ENCODE results near the gene INPP5J. TPM values are rescaled to one million over a fixed set of nuclear protein-coding genes. Genes with fewer than 3 reads are reported as not detected.
"Not testable (repeated sequence)": the region's sequence is repeated elsewhere in the genome, so short reads cannot be mapped to it uniquely, and the experiment has no call there.

The INPP5J gene
- total and polyA plus RNA-seq, 7 donors, result 1.1 to 15.3 (median 2.2) TPM

GRCh38 chr22:31170971-31171370 lies 48.2 kb downstream of the INPP5J start:
- Histone ChIP-seq H3K4me3 (no peak overlapping the region), H3K27me3 (no peaks in the 10 kb centered on the region), H3K4me1 (peaks cover 0 to 59% (median 43%) of the 10 kb centered on the region in 4 donors), H3K36me3 (peaks cover 0 to 11% (median 3%) of the 10 kb centered on the region in 4 donors), H3K9me3 (no peaks in the 10 kb centered on the region), H3K27ac (no peak overlapping the region)
- WGBS, 2 donors, result 98 to 99% methylated on average over 4 of the region's 4 CpGs
- no peak for DNase-seq
- TF ChIP-seq EP300 (IDR thresholded peaks at IDR 0.05) (no peak), POLR2A (IDR thresholded peaks at IDR 0.05) (no peak), POLR2AphosphoS5 (IDR thresholded peaks at IDR 0.05) (no peak)
- TF ChIP-seq, protein P1, sequence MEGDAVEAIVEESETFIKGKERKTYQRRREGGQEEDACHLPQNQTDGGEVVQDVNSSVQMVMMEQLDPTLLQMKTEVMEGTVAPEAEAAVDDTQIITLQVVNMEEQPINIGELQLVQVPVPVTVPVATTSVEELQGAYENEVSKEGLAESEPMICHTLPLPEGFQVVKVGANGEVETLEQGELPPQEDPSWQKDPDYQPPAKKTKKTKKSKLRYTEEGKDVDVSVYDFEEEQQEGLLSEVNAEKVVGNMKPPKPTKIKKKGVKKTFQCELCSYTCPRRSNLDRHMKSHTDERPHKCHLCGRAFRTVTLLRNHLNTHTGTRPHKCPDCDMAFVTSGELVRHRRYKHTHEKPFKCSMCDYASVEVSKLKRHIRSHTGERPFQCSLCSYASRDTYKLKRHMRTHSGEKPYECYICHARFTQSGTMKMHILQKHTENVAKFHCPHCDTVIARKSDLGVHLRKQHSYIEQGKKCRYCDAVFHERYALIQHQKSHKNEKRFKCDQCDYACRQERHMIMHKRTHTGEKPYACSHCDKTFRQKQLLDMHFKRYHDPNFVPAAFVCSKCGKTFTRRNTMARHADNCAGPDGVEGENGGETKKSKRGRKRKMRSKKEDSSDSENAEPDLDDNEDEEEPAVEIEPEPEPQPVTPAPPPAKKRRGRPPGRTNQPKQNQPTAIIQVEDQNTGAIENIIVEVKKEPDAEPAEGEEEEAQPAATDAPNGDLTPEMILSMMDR (IDR thresholded peaks at IDR 0.05), result no peak
- intact Hi-C loops (cut with DNase I), result no loop called here

GRCh38 chr22:31171734-31172133 lies 49.0 kb downstream of the INPP5J start:
- WGBS, 2 donors, result 90 to 94% methylated on average over 9 of the region's 9 CpGs
- H3K27ac ChIP-seq; H3K9me3 ChIP-seq; H3K27me3 ChIP-seq; H3K36me3 ChIP-seq; DNase-seq; H3K4me3 ChIP-seq; intact Hi-C loops (cut with DNase I): not testable (repeated sequence)
- H3K4me1 ChIP-seq, result peaks cover 0 to 60% (median 43%) of the 10 kb centered on the region in 4 donors

DNA sequence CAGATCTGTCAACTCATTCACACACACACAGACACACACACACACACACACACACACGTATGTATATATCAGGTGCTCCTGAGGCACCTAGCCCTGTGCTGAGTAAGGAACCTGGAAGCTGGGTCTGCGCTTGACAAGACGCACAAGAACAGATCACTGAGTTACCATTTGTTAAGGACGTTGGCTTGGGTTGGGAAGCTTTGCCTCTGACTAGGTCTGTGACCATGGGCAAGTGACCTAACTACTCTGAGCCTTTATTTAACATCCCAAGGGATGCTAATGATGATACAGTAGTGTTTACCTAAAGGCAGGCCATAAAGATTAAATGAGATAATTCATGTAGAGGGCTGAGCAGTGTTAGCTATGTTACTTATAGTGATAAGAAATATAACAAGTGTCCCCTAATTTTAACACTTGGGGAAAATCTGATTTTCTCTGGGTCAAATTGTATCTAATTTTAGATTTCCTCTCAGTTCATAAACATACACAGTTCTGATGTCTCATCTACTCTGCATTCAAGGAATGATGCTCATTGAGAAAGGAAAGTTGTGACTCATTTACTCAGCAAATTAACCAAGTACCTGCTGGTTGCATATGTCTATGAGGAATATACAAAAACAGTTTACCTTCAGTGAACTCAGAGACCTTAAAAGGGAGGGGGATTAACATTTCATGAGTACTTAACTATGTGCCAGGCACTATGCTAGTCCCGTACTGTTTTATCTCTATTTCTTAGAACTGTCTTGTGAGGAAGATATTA lies 50.8 kb downstream of the INPP5J start:
- Histone ChIP-seq H3K36me3 (peaks cover 0 to 6% (median 0%) of the 10 kb centered on the region in 4 donors), H3K27me3 (no peaks in the 10 kb centered on the region), H3K4me1 (peaks cover 0 to 65% (median 46%) of the 10 kb centered on the region in 4 donors), H3K9me3 (no peaks in the 10 kb centered on the region), H3K27ac (peak overlapping the region; percentile 16 to 76 (median 61)), H3K4me3 (no peak overlapping the region)
- intact Hi-C loops (cut with DNase I), result no loop called here
- no peak for DNase-seq
- TF ChIP-seq POLR2AphosphoS5 (IDR thresholded peaks at IDR 0.05), result peak in 2 of 4 donors; percentile 18 to 43
- TF ChIP-seq POLR2A (IDR thresholded peaks at IDR 0.05), result no peak
- 82 to 85% methylated on average over 5 of the region's 5 CpGs for WGBS, 2 donors

- 94% methylated on average over 1 of the region's 1 CpG for WGBS, 2 donors
- peak overlapping the region in 3 of 4 donors; percentile 31 to 72 (median 37) for H3K27ac ChIP-seq
- no peaks in the 10 kb centered on the region for H3K27me3 ChIP-seq
Observed at GRCh38 chr22:31176923-31177322, 54.2 kb downstream of the INPP5J start.

DNA sequence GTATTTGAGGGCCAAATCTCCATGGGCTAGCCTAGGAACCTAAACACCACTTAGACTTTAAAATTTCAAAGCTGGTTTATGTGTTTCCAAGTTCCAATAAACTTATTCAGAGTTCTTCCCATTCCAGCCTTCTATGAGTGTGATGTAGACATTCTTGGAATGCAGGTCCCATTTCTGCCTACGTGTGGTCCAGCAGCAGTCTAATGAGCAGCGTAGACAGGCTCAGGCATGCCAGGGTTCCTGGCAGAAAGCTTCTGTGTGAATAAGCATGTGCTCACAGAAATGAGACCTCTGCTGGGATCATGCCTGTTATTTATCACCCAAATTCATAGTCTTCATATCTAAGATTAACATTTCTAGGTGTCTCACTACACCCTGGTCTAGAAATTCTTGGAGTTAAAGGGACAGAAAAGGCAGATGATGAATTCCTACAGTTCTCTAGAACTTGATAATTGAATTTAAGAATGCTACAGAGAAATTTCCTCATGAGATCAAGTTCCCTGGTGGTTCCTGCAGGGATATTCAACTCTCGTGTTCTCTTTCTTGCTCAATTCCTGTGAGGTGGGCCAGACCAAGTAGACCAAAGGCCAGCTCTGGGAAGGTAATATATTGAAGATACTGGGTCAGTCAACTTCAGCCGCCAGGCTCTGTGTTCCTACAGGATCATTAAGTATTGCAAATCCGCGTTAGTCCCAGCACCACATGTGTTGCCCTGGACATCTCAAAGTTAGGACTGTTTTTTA lies 54.8 kb downstream of the INPP5J start:
- peaks cover 0 to 51% (median 38%) of the 10 kb centered on the region in 4 donors for H3K4me1 ChIP-seq
- H3K4me3 ChIP-seq, result no peak overlapping the region
- peak overlapping the region in 3 of 4 donors; percentile 31 to 72 (median 37) for H3K27ac ChIP-seq
- DNase-seq, result no peak
- H3K9me3 ChIP-seq, result no peaks in the 10 kb centered on the region
- no peak for TF ChIP-seq EP300 (IDR thresholded peaks at IDR 0.05)
- no peak for TF ChIP-seq POLR2AphosphoS5 (IDR thresholded peaks at IDR 0.05)
- TF ChIP-seq, protein P1 (IDR thresholded peaks at IDR 0.05), result no peak
- no peak for TF ChIP-seq POLR2A (IDR thresholded peaks at IDR 0.05)
- intact Hi-C loops (cut with DNase I), result no loop called here
- no peaks in the 10 kb centered on the region for H3K27me3 ChIP-seq
- H3K36me3 ChIP-seq, result peaks cover 0 to 13% (median 0%) of the 10 kb centered on the region in 4 donors
- WGBS, 2 donors, result 91 to 93% methylated on average over 6 of the region's 6 CpGs

More at GRCh38 chr22:31176923-31177322, 54.2 kb downstream of the INPP5J start:
- H3K9me3 ChIP-seq, result no peaks in the 10 kb centered on the region
- peaks cover 0 to 51% (median 38%) of the 10 kb centered on the region in 4 donors for H3K4me1 ChIP-seq
- TF ChIP-seq POLR2A (IDR thresholded peaks at IDR 0.05), result no peak
- no peak for TF ChIP-seq EP300 (IDR thresholded peaks at IDR 0.05)
- TF ChIP-seq, protein P1 (IDR thresholded peaks at IDR 0.05), result no peak
- TF ChIP-seq POLR2AphosphoS5 (IDR thresholded peaks at IDR 0.05), result no peak
- intact Hi-C loops (cut with DNase I), result no loop called here
- H3K36me3 ChIP-seq, result peaks cover 0 to 6% (median 0%) of the 10 kb centered on the region in 4 donors
- H3K4me3 ChIP-seq, result no peak overlapping the region
- no peak for DNase-seq

Data from sigmoid colon (tissue), 7 donors.